ENCODE measurements around the gene KRT83.

DNA sequence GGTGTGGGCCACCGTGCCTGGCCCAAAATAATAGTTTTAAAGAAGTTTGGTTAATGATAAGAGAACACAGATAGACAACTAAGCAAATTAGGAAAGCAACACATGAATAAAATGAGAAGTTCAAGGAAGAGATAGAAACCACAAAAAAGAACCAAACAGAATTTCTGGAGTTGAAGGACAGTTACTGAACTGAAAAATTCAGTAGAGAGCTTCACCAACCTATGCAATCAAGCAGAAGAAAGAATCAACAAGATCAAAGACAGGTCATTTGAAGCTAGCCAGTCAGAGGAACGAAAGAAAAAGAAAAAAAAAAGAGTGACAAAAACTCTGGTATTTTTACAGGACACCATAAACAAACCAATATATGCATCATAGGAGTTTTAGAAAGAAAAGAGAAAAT, 15.4 kb upstream of the KRT83 start:
- TF ChIP-seq CTCF (IDR thresholded peaks at IDR 0.05; ENCODE audit: insufficient read depth, low read length, poor library complexity, severe bottlenecking) (no peak), EZH2phosphoT487 (conservative IDR thresholded peaks at IDR 0.05; ENCODE audit: low read length) (no peak)
